Measurements from ENCODE around the gene ZKSCAN1.

ZKSCAN1 gene

DNA sequence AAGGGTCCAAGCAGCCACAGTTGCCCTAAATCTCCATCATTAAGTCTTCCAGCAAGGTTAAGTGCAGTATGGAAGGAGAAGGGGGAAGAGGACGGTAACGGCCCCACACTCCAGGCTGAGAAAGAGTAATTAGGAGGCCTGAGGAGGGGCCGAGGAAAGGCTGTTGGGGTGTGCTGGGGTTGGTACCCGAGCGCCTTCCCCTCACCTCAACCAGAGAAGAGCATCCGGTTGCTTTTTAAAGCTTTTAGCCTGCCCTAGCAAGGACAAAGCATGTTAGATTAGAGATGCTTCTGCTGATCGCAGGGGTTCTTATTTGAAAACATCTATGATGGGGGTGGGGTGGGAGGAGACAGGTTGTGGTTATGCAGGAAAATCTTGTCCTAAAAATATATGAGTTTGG is 25.2 kb downstream of the ZKSCAN1 start:
- no peak for DNase-seq

DNA sequence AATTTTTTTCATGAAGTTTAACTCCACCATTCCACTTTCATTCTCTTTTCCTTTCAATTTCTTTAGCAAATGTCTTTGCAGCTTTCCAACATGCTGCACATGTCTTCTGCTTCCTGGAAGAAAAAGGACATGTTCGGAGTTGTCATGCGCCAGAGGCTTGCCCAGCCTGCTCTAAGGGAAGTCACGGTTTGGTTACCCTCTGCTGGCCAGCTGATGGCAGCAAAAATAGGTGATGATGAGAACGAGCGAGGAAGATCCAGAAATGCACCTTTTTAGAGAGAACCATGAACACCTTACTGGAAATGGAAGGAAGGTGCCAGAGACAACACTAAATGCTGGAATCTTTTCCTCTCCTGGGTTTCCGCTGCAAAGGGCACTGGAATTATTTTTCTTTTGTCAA is 29.3 kb downstream of the ZKSCAN1 start:
- no peak for DNase-seq

DNA sequence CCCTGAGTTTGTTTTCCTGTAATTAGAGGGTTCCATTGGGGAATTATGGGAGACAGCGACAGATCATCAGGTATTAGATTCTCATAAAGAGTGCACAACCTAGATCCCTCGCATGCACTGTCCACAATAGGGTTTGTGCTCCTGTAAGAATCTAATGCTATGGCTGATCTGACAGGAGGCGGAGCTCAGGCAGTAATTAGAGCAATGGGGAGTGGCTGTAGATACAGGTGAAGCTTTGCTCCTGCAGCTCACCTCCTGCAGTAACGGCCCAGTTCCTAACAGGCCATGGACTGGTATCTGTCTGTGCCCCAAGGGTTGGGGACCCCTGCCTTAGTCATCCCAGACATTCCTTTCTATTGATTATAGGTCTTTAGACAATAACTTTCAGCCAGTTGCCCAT is 33.3 kb downstream of the ZKSCAN1 start:
- no peak for DNase-seq

DNA sequence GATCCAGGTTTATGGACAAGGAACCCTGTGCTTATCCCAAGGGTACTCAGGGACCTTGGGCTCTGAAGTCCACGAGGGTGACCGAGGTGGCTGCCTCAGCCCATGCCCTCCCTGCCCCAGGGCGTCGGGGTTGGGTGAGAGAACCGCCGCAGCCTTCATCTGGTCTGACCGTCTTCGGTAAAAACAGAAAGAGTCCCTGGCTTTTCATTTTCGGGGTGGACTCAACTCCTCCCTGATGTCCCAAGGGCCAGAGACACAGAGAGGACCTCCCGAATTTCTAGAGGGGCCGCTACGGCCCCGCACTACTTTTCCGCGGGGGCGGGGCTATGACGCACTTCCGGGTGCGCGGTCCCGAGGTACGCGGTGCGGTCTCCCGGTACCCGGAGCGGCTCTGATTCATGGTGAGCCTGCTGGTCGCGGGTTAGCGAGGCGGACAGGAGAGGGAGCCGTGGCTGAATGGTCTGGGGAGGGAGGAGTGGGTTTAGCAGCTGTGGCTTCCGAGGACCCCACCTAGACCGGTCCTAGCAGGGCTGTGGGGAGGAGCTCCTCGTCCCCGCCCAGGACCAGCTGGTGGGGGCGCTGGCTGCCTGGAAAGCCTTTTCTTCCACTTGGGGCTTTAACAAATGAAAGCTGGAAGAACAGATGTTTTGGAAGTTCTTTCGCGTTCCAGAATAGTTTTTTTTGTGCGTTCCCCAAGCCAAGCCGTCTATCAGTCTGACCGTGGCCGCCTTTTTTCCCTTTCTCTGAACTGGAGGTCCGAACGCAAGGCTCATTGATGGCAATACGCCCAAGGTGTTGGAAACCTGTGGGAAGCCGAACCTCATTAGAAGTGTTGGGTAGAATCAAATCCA is 34.3 kb downstream of the ZKSCAN1 start, which contains the start of gene ZSCAN21:
ZSCAN21 (plus strand) TSS at position 334 of the 851 bp plus-strand sequence. CDS start 7,233 bp downstream, outside the sequence.
- peak; percentile 79 for DNase-seq

DNA sequence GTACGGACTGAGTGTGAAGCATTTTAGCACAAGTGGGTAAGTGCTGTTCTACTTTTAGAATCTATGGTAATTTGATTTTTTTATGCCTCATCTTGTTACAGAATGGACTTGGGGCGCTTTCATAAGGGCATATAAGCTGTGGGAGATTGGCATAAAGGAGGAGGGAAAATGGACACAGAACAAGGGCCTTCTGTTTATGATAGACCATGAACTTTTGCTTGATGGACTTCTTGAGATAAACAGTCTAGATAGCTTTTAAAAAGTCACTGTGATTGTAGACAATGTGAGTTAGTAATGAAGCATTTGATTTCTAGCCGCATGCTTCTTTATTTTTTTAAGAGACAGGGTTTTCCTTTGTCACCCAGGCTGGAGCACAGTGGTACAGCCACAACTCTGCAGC is 36.2 kb downstream of the ZKSCAN1 start:
- DNase-seq, result no peak

DNA sequence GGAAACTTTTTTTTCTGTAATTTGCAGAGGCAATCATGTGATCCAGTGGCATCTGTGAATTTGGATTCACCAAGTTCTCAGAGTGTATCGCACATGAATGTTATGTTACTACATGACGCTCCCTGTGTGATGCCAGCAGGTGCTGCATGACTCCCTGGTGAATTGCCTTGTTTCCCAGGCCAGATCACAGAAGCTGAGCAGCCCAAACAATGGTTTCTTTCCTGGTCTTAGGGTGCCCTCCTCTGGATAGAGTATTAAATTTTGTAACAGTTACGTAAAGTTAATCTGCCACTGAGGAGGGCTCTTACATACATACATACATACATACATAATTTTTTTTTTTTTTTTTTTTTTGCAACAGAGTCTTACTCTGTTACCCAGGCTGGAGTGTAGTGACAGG is 37.8 kb downstream of the ZKSCAN1 start:
- peak; percentile 11 for DNase-seq

DNA sequence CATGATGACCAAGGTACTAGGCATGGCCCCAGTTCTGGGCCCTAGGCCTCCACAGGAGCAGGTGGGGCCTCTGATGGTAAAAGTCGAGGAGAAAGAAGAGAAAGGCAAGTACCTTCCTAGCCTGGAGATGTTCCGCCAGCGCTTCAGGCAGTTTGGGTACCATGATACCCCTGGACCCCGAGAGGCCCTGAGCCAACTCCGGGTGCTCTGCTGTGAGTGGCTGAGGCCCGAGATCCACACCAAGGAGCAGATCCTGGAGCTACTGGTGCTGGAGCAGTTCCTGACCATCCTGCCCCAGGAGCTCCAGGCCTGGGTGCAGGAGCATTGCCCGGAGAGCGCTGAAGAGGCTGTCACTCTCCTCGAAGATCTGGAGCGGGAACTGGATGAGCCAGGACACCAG is 41.6 kb downstream of the ZKSCAN1 start:
- no peak for DNase-seq

DNA sequence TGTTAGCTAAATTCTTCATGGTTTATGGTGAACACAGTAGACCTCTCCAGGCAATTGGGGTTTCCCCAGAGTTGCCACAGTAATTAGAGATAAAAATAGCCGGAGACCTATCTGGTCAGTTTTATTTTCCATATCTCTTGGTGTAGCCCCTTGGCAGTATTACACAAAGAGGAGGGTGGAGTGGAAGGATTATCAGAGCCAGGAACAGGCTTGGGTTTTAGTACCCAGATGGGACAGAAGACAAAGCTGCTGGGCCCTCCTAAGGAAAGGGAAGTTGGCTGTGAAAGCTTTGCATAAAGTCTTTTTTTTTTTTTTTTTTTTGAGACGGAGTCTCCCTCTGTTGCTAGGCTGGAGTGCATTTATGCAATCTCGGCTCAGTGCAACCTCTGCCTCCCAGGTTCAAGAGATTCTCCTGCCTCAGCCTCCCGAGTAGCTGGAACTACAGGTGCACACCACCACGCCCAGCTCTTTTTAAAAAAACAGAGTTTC is 43.9 kb downstream of the ZKSCAN1 start:
- no peak for DNase-seq

DNA sequence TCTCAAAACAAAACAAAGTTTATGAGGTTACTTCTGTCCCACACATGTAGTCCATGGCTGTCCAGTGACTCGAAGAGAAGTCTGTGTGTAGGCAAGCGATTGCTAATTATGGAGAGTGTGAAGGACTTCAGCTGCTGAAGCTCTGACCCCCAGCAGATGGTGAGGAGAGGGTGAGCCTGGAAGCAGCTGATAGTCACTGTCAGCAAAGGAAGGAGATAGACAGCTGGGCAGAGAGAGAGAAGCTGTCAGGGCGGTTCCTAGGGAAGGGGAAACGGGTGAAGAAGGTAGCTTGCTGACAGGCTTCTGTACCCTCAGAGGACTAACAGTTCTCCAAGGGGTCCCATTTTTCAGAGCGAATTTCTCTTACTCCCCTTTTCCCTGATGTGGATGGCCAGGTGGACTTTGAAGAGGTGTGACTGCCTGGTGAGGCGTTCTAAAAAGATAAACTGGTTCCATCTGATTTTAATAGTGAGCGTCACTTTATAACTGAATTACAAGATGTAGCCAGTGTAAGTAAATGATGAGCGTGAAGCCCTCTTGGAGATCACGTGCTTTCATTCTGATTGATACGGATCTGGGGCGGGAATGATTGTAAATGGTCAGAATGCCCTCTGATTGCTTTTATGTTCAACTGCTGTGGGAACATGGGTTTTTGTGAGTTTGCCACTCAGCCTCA is 46.3 kb downstream of the ZKSCAN1 start:
- no peak for DNase-seq

DNA sequence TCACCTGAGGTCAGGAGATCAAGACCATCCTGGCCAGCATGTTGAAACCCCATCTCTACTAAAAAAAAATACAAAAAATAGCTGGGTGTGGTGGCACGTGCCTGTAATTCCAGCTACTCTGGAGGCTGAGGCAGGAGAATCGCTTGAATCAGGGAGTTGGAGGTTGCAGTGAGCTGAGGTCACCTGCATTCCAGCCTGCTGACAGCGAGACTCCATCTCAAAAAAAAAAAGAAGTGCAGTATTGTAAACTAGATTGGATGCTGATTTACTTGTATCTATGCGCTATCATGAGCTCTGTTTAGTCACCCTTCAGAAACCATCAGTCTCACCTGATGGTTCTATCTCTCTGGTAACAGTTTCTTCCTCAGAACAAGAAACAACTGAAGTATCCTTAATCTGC is 48.0 kb downstream of the ZKSCAN1 start:
- DNase-seq, result no peak

DNA sequence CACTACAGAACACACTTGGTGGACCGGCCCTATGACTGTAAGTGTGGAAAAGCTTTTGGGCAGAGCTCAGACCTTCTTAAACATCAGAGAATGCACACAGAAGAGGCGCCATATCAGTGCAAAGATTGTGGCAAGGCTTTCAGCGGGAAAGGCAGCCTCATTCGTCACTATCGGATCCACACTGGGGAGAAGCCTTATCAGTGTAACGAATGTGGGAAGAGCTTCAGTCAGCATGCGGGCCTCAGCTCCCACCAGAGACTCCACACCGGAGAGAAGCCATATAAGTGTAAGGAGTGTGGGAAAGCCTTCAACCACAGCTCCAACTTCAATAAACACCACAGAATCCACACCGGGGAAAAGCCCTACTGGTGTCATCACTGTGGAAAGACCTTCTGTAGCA is 48.8 kb downstream of the ZKSCAN1 start:
- no peak for DNase-seq

DNA sequence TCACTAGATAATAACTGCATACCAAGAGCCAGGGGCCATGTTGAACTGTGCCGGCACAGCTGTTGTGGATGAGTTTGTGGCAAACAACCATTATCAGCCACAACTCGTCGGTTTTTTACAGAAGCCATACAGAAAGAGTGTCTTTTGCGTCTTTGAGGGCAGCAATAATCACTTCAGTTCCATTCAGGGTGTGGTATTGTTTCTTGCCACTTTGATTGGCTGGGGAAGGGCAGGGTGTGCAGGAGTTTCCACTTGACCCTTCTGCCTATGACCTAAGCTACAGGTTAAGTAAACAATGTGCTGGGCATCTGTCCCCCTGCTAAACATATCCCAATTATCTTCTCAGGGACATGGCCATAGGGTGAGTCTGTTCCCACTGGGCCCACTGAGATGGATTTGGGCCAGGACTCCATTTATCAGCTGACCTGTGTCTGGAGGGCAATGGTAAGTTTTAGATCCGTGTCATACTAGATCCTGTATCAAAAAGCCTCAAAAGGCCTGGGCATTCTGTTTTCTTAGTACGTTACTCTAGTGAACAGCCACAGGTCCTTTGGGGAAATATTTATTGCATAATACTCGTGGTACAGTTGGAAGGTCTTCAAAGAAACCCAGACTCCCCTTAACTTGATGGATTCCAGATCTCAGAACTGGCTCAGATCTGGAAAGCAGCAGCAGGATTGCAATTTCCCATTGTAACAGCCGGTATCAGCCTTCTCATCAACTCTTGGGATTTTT is 50.2 kb downstream of the ZKSCAN1 start:
- no peak for DNase-seq

DNA sequence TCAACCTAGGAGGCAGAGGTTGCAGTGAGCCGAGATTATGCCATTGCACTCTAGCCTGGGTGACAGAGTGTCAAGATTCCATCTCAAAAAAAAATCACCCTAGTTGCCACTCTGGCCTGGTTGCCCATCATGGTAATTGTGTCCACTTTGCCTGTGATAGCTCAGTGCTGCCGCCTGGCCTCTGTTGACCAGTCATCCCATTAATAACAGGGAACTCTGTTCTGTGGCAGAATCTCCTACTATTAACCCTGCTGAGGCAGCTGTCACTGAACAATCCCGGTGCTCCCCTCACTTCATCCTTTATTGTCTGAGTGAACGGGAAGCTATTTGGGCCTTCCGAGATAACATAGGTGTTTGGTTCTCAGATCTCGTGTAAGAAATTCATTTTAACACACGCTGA is 51.6 kb downstream of the ZKSCAN1 start:
- DNase-seq, result no peak

DNA sequence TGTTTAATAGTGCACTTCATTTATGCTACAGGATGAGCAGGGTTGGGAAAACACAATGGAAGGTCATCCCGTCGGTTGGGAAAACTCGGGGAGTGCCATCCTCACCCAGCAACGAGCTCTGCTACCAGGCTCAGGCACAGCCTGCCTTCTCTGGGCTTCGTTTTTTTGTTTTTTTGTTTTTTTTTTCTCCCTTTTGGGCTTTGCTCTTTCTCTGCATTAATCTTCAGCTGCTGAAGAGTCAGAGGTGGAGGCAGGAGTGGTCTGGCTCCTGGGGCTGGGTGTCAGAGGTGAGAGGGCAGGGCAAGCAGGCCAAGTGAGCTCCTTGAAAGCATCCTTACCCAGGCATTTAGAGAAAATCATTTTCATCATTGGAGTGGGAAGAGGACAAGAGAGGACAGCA is 54.6 kb downstream of the ZKSCAN1 start:
- DNase-seq, result no peak

DNA sequence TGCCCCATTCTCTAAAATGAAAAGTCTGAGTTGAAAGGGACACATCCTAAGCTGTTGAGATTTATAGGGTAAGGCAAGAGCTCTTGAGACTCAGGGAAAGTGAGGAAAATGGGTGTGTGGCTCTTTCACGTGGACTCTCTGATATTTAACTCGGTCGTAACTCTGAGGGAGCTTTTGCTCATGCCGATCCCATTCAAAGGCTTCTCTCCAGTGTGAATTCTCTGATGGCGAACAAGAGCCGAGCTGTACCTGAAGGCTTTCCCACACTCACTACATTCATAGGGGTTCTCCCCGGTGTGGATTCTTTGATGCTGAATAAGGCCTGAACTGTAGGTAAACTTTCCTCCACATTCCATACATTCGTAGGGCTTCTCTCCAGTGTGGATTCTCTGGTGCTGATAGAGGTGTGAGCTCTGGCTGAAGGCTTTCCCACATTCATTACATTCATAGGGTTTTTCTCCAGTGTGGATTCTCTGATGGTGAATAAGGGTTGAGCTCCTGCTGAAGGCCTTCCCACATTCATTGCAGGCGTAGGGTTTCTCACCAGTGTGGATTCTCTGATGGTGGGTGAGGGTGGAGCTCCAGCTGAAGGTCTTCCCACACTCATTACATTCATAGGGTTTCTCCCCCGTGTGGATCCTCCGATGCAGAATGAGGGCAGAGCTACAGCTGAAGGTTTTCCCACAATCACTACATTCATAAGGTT is 55.8 kb downstream of the ZKSCAN1 start:
- DNase-seq, result no peak

DNA sequence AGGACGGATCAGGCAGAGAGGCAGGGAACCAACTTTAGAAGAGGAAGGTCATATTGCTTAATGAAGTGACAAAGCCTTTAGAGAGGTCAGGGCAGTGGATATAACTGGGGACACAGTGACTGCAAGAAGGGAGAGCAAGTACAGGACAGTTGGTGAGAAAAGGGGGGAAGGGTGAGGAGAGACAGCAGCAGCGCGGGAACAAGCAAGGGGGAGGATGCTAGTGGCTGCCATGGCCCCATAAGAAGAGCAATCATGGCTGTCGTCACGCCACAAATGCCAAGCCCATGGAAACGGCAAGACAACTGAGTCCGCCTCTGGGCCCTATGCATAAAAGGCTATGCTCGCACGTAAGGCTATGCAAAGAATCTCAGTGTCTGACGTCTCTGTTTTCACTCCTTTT is 57.1 kb downstream of the ZKSCAN1 start:
- no peak for DNase-seq

DNA sequence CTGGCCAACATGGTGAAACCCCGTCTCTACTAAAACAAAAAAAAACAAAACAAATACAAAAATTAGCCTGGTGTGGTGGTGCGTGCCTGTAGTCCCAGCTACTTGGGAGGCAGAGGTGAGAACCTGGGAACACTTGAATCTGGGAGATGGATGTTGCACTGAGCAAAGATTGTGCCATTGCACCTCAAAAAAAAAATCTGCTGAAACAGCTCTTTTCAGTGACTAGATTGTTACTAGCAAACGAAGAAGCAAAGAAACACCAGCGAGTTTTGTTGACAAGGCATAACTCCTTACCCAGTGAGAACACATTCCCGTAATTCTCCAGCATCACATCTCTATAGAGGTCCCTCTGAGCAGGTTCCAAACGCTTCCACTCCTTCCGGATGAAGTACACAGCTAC is 59.4 kb downstream of the ZKSCAN1 start:
- no peak for DNase-seq

DNA sequence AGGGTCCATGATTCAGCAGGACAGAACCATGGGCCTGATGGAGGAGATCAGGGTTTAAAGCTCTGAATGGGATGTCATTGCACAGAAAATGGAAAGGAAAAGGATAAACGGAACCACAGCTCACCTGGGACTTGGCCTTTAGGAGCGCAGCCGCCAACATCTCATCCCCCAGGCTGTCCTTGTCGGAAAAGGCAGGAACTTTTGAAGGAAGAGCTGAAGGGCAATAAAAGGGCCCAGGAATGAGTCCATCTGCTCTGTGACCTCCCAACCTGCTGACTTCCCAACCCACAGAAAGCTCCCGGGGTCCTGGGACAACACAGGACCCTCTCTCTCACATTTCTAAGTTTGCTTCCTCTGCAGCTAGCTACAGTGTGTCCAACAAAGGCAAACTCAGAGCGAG is 60.0 kb downstream of the ZKSCAN1 start:
- DNase-seq, result no peak

DNA sequence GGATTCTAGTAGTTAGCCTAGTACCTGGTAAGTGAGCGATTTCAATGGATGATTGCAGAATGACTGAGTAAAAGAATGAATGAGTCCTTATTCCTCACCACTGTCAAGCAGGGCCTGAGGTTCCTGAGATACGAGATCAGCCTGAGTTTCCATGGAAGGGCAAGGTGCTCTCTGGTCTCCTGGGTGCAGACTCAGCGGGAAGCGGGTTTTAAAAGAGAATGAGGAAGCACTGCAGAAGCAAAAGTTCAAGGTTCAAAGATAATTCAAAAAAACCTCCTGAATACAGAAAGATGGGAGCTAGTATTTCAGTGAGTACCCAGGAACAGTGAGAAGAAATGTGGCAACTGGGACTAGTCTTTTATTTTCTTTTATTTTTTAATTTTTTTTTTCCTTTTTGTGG is 61.8 kb downstream of the ZKSCAN1 start:
- DNase-seq, result no peak

DNA sequence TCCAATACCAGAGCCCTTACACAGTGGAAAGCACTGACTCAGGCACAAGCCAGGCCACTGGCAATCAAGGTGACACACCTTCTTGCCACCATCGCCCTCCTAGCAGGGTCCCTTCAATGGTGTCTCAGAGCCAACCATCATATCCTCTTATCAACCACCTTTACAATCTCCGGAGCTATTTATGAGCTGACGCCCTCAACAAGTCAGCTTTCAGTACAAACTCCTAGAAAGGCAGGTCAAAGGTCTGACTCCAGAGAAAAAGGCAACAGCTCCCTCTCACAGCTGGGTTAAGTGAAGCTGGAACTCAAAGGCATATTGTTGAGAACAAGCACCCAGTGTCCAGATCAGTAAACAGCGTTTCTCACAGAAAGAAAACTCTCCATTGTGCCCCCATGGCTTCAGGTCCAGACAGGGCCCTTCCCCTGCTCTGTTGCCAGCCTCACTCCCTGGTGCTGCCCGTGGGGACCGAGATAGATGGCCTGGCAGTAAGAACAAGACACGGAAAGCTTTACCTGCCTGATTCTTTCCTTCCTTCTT is 63.7 kb downstream of the ZKSCAN1 start:
- no peak for DNase-seq

DNA sequence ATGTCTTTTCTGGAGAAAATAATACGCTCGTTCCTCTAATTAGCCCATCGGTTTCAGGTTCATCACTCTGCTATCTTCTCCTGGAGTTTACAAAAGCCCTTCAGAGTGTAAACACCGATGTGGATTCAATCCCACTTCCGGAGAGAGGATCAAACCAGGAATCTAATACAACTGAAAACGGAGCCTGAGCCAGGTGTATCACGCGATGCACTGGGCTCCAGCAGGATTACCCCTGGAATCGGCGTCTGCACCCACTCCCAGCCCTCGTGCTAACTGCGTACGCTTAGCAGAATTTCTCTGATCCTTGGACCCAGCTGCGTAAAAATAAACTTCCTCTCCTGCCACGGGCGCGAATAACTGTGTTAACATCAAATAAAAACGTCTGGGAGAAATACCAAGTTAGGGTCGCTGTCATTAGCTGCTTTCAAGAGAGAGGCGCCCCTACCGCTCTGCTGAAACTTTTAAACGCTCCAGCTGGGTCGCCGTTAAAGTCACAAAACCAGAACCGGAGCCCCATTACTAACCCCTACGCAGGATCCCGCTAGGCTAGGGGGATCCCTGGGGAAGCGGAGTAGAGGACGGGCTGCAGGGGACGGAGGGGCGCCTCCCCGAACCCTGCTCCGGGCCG is 65.6 kb downstream of the ZKSCAN1 start:
- no peak for DNase-seq

DNA sequence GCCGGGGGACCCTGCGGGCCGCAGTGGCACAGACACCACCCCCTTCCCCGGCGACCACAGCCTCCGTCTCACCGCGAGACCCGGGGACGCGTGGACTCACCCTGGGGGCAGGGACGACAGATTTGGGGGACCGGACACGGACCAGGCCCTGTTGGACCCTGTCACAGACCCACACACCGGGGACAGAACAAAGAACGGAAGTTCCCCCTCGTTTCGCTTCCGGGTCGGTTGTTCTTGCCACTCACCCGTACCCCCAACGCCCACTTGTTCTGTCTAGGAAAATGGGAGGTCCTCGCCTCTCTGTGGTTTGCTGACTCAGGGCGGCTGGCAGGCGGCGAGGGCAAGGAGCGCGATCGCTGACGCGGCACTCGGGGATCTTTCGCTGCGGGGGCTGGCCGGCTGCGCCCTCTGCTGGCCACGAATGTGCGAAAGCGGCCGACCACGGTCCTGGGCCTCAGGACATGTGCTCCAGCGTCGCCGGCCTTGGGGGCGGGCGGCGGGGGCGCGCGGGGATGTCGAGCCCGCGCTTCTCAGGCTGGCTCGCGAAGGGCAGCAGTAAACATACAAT is 66.2 kb downstream of the ZKSCAN1 start, which contains the start of gene ZNF3:
ZNF3 (minus strand) TSS at position 189 of the 568 bp plus-strand sequence. CDS start 4,366 bp downstream, outside the sequence.
- DNase-seq, result peak; percentile 97
